Caco-2 (cell line): ENCODE results near the gene MFN1. TPM values are rescaled to one million over a fixed set of nuclear protein-coding genes. Genes with fewer than 3 reads are reported as not detected.

Experiments
- BruUV-seq: library from RNA; stranded (reverse); fragments of 400-500 nt; replicated peaks from 2 replicates; lab custom pipeline; 2021; lab: Mats Ljungman, UMichigan
- CTCF ChIA-PET: fragments of 300-600 bp; sonication (Branson Sonifier 250); formaldehyde crosslinking; loops from one replicate; lab custom pipeline; 2022; ENCODE audit warnings: antibody characterized with exemption; lab: Charles Lee
- POLR2A ChIA-PET: fragments of 300-600 bp; sonication (Branson Sonifier 250); formaldehyde crosslinking; loops from one replicate; lab custom pipeline; 2022; ENCODE audit warnings: antibody characterized with exemption; lab: Charles Lee
- DNase-seq, 2 experiments: peaks; one replicate each; pipeline versions ENCODE4 v3.0.0 to v3.0.0-alpha.2; 2020 to 2022
- H3K27me3 ChIP-seq: replicated peaks from 2 replicates; pipeline ENCODE4 v1.6.0; 2011; ENCODE audit warnings: low read length; ENCODE audit not compliant: control insufficient read depth, insufficient read depth
- H3K36me3 ChIP-seq: 2 replicates; pipeline ENCODE4 v1.5.1; 2011; ENCODE audit warnings: low read length; ENCODE audit not compliant: control insufficient read depth, insufficient read depth
- H3K4me1 ChIP-seq: fragments of 250-450 bp; sonication (Bioruptor Pico); 2 replicates; pipeline ENCODE4 v1.5.1; 2020; ENCODE audit warnings: mild to moderate bottlenecking
- H3K4me3 ChIP-seq: 2 replicates; pipeline ENCODE4 v1.5.1; 2011; ENCODE audit warnings: low read depth, mild to moderate bottlenecking, control low read depth, low read length
- H3K9me3 ChIP-seq: fragments of 250-450 bp; sonication (Bioruptor Pico); 2 replicates; pipeline ENCODE4 v1.5.1; 2020; ENCODE audit warnings: mild to moderate bottlenecking, moderate library complexity
- H3K27ac Mint-ChIP-seq: one replicate; pipeline ENCODE4 v1.8.0; 2022; ENCODE audit warnings: mixed read lengths; ENCODE audit not compliant: unreplicated experiment
- H3K27me3 Mint-ChIP-seq: one replicate; pipeline ENCODE4 v1.8.0; 2022; ENCODE audit warnings: mixed read lengths; ENCODE audit not compliant: insufficient read depth, unreplicated experiment
- H3K36me3 Mint-ChIP-seq: one replicate; pipeline ENCODE4 v1.8.0; 2022; ENCODE audit warnings: mild to moderate bottlenecking, mixed read lengths; ENCODE audit not compliant: insufficient read depth, unreplicated experiment
- H3K4me1 Mint-ChIP-seq: one replicate; pipeline ENCODE4 v1.8.0; 2022; ENCODE audit warnings: low read depth, mixed read lengths; ENCODE audit not compliant: unreplicated experiment
- H3K4me3 Mint-ChIP-seq: one replicate; pipeline ENCODE4 v1.8.0; 2022; ENCODE audit warnings: mild to moderate bottlenecking, moderate library complexity, mixed read lengths; ENCODE audit not compliant: unreplicated experiment
- H3K9me3 Mint-ChIP-seq: one replicate; pipeline ENCODE4 v1.8.0; 2022; ENCODE audit warnings: mixed read lengths; ENCODE audit not compliant: unreplicated experiment
- intact Hi-C: fragments of 100-400 bp; cut with micrococcal nuclease; formaldehyde crosslinking; loops from one replicate; pipeline ENCODE4 v1.10.0; 2022; ENCODE audit not compliant: unreplicated experiment
- total RNA-seq: library from RNA; stranded (reverse); gene quantifications from 2 replicates; pipeline ENCODE4 v1.2.3, GENCODE V29; 2022
- TF ChIP-seq, protein P1 (sequence below), 2 experiments: fragments of 200-600 bp in 1 of 2; IDR thresholded peaks; 1 replicate in 1 of 2; 2 replicates in 1 of 2; pipeline versions ENCODE4 v1.5.1 to v1.8.0; 2011 to 2022; ENCODE audit warnings: antibody characterized with exemption in 1 of 2, control low read depth in 1 of 2, inconsistent platforms in 1 of 2, low read depth in 1 of 2, low read length in 1 of 2, mild to moderate bottlenecking in 1 of 2, moderate library complexity in 1 of 2; ENCODE audit not compliant: insufficient read depth in 1 of 2, severe bottlenecking in 1 of 2, unreplicated experiment in 1 of 2

The MFN1 gene
- total RNA-seq, 1 experiment from 2014 or later: 53.9 TPM

GRCh38 chr3:179416681-179417080 is 69.2 kb downstream of the MFN1 start:
- Mint-ChIP-seq H3K9me3 (no peaks in the 10 kb centered on the region), H3K4me1 (no peaks in the 10 kb centered on the region), H3K4me3 (no peak overlapping the region), H3K27me3 (no peaks in the 10 kb centered on the region), H3K36me3 (no peaks in the 10 kb centered on the region), H3K27ac (no peak overlapping the region)
- H3K4me1 ChIP-seq: no peaks in the 10 kb centered on the region
- ChIA-PET CTCF (no interaction called here), POLR2A (no interaction called here)
- H3K9me3 ChIP-seq: no peaks in the 10 kb centered on the region
- no peaks in the 10 kb centered on the region for H3K27me3 ChIP-seq
- no peaks in the 10 kb centered on the region for H3K36me3 ChIP-seq
- no peak overlapping the region for H3K4me3 ChIP-seq
- no TSS peak for BruUV-seq
- intact Hi-C loops: no loop called here
- TF ChIP-seq, protein P1, sequence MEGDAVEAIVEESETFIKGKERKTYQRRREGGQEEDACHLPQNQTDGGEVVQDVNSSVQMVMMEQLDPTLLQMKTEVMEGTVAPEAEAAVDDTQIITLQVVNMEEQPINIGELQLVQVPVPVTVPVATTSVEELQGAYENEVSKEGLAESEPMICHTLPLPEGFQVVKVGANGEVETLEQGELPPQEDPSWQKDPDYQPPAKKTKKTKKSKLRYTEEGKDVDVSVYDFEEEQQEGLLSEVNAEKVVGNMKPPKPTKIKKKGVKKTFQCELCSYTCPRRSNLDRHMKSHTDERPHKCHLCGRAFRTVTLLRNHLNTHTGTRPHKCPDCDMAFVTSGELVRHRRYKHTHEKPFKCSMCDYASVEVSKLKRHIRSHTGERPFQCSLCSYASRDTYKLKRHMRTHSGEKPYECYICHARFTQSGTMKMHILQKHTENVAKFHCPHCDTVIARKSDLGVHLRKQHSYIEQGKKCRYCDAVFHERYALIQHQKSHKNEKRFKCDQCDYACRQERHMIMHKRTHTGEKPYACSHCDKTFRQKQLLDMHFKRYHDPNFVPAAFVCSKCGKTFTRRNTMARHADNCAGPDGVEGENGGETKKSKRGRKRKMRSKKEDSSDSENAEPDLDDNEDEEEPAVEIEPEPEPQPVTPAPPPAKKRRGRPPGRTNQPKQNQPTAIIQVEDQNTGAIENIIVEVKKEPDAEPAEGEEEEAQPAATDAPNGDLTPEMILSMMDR (IDR thresholded peaks at IDR 0.05; ENCODE audit: insufficient read depth in 1 of 2, low read depth in 1 of 2, low read length in 1 of 2, severe bottlenecking in 1 of 2, unreplicated experiment in 1 of 2): no peak
- no peak for DNase-seq

DNA sequence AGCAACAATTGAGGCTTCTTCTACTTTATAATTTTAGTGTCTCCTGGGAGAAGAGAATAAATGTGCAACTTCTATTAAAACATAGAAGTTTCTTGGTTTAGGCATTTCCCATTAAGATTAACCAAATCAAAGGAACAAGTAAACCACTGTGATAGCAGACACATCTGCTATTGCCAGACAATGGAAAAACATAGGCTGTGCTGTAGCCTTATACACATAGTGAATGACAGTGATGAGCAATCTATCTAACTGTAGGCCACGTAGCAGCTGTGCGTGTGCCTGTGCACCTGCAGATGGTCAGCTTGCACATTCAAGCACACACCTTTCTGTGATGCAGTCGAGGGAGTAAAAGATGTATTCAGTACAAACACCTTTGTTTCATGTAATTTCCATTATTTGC is 71.1 kb downstream of the MFN1 start:
- intact Hi-C loops: no loop called here
- TF ChIP-seq, protein P1 (IDR thresholded peaks at IDR 0.05; ENCODE audit: insufficient read depth in 1 of 2, low read depth in 1 of 2, low read length in 1 of 2, severe bottlenecking in 1 of 2, unreplicated experiment in 1 of 2): no peak
- H3K36me3 ChIP-seq: no peaks in the 10 kb centered on the region
- ChIA-PET CTCF (no interaction called here), POLR2A (no interaction called here)
- H3K9me3 ChIP-seq: no peaks in the 10 kb centered on the region
- Mint-ChIP-seq H3K4me1 (no peaks in the 10 kb centered on the region), H3K9me3 (no peaks in the 10 kb centered on the region), H3K36me3 (no peaks in the 10 kb centered on the region), H3K4me3 (no peak overlapping the region), H3K27me3 (no peaks in the 10 kb centered on the region), H3K27ac (no peak overlapping the region)
- BruUV-seq: no TSS peak
- no peaks in the 10 kb centered on the region for H3K27me3 ChIP-seq
- no peak for DNase-seq
- no peaks in the 10 kb centered on the region for H3K4me1 ChIP-seq
- no peak overlapping the region for H3K4me3 ChIP-seq

DNA sequence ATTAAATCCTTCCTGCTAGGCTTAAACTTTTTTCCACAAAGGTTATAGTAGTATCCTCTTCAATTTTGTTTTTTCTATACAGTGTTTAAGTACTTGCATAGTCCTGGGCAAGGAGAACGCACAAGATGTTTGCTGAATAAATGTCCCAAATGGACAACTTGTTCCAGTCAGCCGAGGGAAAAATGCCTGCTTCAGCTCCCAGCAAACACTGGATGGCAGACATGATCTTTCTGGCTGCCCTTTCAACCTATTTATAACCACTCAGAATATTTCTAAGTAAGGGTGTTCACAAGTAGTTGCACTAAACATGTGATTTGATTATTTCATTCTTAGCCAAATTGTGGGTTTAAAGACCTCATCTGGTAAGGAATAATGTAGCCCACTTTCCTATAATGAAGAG is 74.0 kb downstream of the MFN1 start:
- Mint-ChIP-seq H3K27ac (no peak overlapping the region), H3K27me3 (no peaks in the 10 kb centered on the region), H3K4me3 (no peak overlapping the region), H3K4me1 (no peaks in the 10 kb centered on the region), H3K36me3 (no peaks in the 10 kb centered on the region), H3K9me3 (no peaks in the 10 kb centered on the region)
- H3K27me3 ChIP-seq: no peaks in the 10 kb centered on the region
- H3K9me3 ChIP-seq: no peaks in the 10 kb centered on the region
- no peaks in the 10 kb centered on the region for H3K36me3 ChIP-seq
- no TSS peak for BruUV-seq
- no peak overlapping the region for H3K4me3 ChIP-seq
- TF ChIP-seq, protein P1 (IDR thresholded peaks at IDR 0.05; ENCODE audit: insufficient read depth in 1 of 2, low read depth in 1 of 2, low read length in 1 of 2, severe bottlenecking in 1 of 2, unreplicated experiment in 1 of 2): peak; percentile 36 to 45
- ChIA-PET CTCF (interaction anchor here (1.4 kb wide), 1 partner anchor 141 kb away, joined by 7 read pairs; the partner anchor contains the start of gene ACTL6A), POLR2A (no interaction called here)
- H3K4me1 ChIP-seq: no peaks in the 10 kb centered on the region
- peak in 1 of 2 experiments; percentile 27 for DNase-seq
- intact Hi-C loops: loop anchor here (1.0 kb wide), 1 partner anchor 137 kb away; no protein-coding TSS in a partner anchor
